Colonic mucosa (tissue), 4 donors: Measurements from ENCODE around the gene FHIP2A. TPM values are rescaled to one million over a fixed set of nuclear protein-coding genes. Genes with fewer than 3 reads are reported as not detected.

Source experiments
- DNase-seq: peaks from one replicate; pipeline ENCODE4 v3.0.0-alpha.2; 2020
- H3K27ac ChIP-seq: fragments of 200-600 bp; one replicate; pipeline ENCODE4 v1.8.0; 2021
- H3K27me3 ChIP-seq: fragments of 200-600 bp; one replicate; pipeline ENCODE4 v1.8.0; 2021
- H3K36me3 ChIP-seq: fragments of 200-600 bp; one replicate; pipeline ENCODE4 v1.8.0; 2021
- H3K4me1 ChIP-seq: fragments of 200-600 bp; one replicate; pipeline ENCODE4 v1.8.0; 2021; ENCODE audit warnings: mild to moderate bottlenecking
- H3K4me3 ChIP-seq: fragments of 200-600 bp; one replicate; pipeline ENCODE4 v1.8.0; 2021
- H3K9ac ChIP-seq, 2 donors: one replicate each; pipeline ENCODE4 v1.7.0; 2013; ENCODE audit warnings: control low read depth in 2 of 2, low read depth in 2 of 2, low read length in 2 of 2
- H3K9me3 ChIP-seq: fragments of 200-600 bp; one replicate; pipeline ENCODE4 v1.8.0; 2021
- CTCF ChIP-seq: fragments of 200-600 bp; IDR thresholded peaks from one replicate; pipeline ENCODE4 v1.8.0; 2022; ENCODE audit warnings: antibody characterized with exemption, mild to moderate bottlenecking
- intact Hi-C: fragments of 100-400 bp; cut with DNase I; formaldehyde crosslinking; loops from one replicate; pipeline ENCODE4 v1.14.1; 2022
- total RNA-seq, 2 donors: library from RNA; stranded (reverse); fragmentation: NEBNext Ultra II Directional in 1 of 2; extraction: Animal tissue kit (Norgen Biotek cat#: 25700) in 1 of 2; gene quantifications; one replicate each; pipeline ENCODE4 v1.2.1, GENCODE V29; 2021
- donor health status: healthy.
- donor health status: DM: no; HTN: no; CAD: no.
- donor health status: DM: no; HTN: no; CAD: no.

Gene FHIP2A
- total RNA-seq, 2 donors from 2014 or later, result 11.3 to 16.6 TPM

GRCh38 chr10:114806562-114807391 lies 14.8 kb upstream of the FHIP2A start:
- Histone ChIP-seq H3K27me3 (no peaks in the 10 kb centered on the region), H3K36me3 (no peaks in the 10 kb centered on the region), H3K9me3 (no peaks in the 10 kb centered on the region), H3K4me3 (no peak overlapping the region), H3K9ac (no peak overlapping the region), H3K27ac (no peak overlapping the region), H3K4me1 (no peaks in the 10 kb centered on the region)
- no peak for TF ChIP-seq CTCF
- intact Hi-C loops, result no loop called here
- DNase-seq, result no peak

- Histone ChIP-seq H3K27me3 (no peaks in the 10 kb centered on the region), H3K9ac (no peak overlapping the region), H3K4me3 (no peak overlapping the region), H3K9me3 (no peaks in the 10 kb centered on the region), H3K4me1 (no peaks in the 10 kb centered on the region), H3K36me3 (no peaks in the 10 kb centered on the region), H3K27ac (no peak overlapping the region)
- no peak for TF ChIP-seq CTCF
- intact Hi-C loops, result no loop called here
- DNase-seq, result no peak
These were observed 12.6 kb upstream of the FHIP2A start for GRCh38 chr10:114808982-114809381.

GRCh38 chr10:114810926-114811325 lies 10.7 kb upstream of the FHIP2A start:
- H3K27ac ChIP-seq, result no peak overlapping the region
- H3K27me3 ChIP-seq, result no peaks in the 10 kb centered on the region
- DNase-seq, result no peak
- no peaks in the 10 kb centered on the region for H3K36me3 ChIP-seq
- H3K4me3 ChIP-seq, result no peak overlapping the region
- no peaks in the 10 kb centered on the region for H3K4me1 ChIP-seq
- TF ChIP-seq CTCF, result no peak
- H3K9me3 ChIP-seq, result no peaks in the 10 kb centered on the region
- intact Hi-C loops, result no loop called here
- no peak overlapping the region for H3K9ac ChIP-seq

- no peak overlapping the region for H3K4me3 ChIP-seq
- no peak for DNase-seq
- TF ChIP-seq CTCF, result no peak
- intact Hi-C loops, result no loop called here
- no peaks in the 10 kb centered on the region for H3K4me1 ChIP-seq
- no peaks in the 10 kb centered on the region for H3K36me3 ChIP-seq
- no peaks in the 10 kb centered on the region for H3K27me3 ChIP-seq
- no peaks in the 10 kb centered on the region for H3K9me3 ChIP-seq
- no peak overlapping the region for H3K9ac ChIP-seq
- H3K27ac ChIP-seq, result no peak overlapping the region
These were observed 9.7 kb upstream of the FHIP2A start for GRCh38 chr10:114811862-114812261.

- DNase-seq, result no peak
- Histone ChIP-seq H3K36me3 (no peaks in the 10 kb centered on the region), H3K27me3 (no peaks in the 10 kb centered on the region), H3K4me1 (no peaks in the 10 kb centered on the region), H3K4me3 (no peak overlapping the region), H3K9ac (no peak overlapping the region), H3K9me3 (no peaks in the 10 kb centered on the region), H3K27ac (no peak overlapping the region)
- no peak for TF ChIP-seq CTCF
- intact Hi-C loops, result no loop called here
These were observed 5.8 kb upstream of the FHIP2A start for GRCh38 chr10:114815791-114816190.
